Activated T-cell treated with anti-CD3 and anti-CD28 coated beads, Interleukin-2, amount 50 U/mL, for 24 hours (primary cell): ENCODE measurements around the gene BPI.
"Not testable (repeated sequence)": the region's sequence is repeated elsewhere in the genome, so short reads cannot be mapped to it uniquely, and the experiment has no call there.

Experiments
- DNase-seq: peaks from one replicate; pipeline ENCODE4 v3.0.0-alpha.2; 2020
- H3K27ac Mint-ChIP-seq: 2 replicates; pipeline ENCODE4 v1.8.0; 2020; ENCODE audit warnings: mild to moderate bottlenecking, mixed read lengths
- H3K27me3 Mint-ChIP-seq: 2 replicates; pipeline ENCODE4 v1.8.0; 2020; ENCODE audit warnings: mixed read lengths
- H3K36me3 Mint-ChIP-seq: 2 replicates; pipeline ENCODE4 v1.8.0; 2020; ENCODE audit warnings: low read depth, mixed read lengths
- H3K4me1 Mint-ChIP-seq: 2 replicates; pipeline ENCODE4 v1.8.0; 2020; ENCODE audit warnings: low read depth, mixed read lengths
- H3K4me3 Mint-ChIP-seq: 2 replicates; pipeline ENCODE4 v1.8.0; 2020; ENCODE audit warnings: mild to moderate bottlenecking, moderate library complexity, mixed read lengths
- H3K9me3 Mint-ChIP-seq: 2 replicates; pipeline ENCODE4 v1.8.0; 2020; ENCODE audit warnings: mixed read lengths

Gene BPI

DNA sequence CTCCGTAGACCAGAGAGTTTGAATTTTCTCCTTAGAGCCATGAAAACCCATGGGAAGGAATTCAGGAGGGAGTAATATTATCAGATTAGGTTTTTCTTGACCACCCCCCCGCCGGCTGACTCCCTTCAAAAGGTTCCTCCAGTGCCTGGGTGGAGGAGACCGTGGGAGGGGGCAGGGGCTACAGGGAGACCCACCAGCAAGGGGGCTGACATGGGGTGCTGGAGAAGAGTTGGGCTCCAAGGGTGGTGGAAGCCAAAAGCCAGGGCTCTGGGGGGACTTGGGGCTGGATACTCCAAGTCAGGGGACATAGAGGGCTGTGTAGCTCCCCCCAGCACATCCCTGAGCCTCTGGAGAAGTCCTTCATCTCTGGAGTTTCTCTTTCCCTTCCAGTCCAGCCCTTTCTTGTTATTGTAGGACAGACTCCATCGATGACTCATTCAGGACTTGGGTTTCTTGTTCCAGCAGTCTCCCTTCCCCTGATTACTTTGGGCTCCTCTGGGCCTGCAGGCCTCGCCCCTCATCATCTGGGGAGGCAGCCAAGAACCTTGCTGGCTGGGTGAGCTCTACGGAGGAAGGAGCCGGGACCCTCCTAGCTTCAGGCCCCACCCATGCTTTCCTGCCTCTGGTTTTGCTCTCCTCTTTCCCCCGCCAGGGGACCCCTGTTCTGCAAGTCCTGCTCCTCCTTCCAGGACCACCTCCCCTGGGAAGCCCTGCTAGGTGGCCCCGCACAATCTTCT is 32.9 kb upstream of the BPI start:
- no peaks in the 10 kb centered on the region for H3K9me3 Mint-ChIP-seq
- no peak overlapping the region for H3K27ac Mint-ChIP-seq
- no peak for DNase-seq
- H3K4me3 Mint-ChIP-seq, result no peak overlapping the region
- H3K4me1 Mint-ChIP-seq, result peaks cover 2% of the 10 kb centered on the region
- H3K27me3 Mint-ChIP-seq, result peaks cover 24% of the 10 kb centered on the region
- no peaks in the 10 kb centered on the region for H3K36me3 Mint-ChIP-seq

DNA sequence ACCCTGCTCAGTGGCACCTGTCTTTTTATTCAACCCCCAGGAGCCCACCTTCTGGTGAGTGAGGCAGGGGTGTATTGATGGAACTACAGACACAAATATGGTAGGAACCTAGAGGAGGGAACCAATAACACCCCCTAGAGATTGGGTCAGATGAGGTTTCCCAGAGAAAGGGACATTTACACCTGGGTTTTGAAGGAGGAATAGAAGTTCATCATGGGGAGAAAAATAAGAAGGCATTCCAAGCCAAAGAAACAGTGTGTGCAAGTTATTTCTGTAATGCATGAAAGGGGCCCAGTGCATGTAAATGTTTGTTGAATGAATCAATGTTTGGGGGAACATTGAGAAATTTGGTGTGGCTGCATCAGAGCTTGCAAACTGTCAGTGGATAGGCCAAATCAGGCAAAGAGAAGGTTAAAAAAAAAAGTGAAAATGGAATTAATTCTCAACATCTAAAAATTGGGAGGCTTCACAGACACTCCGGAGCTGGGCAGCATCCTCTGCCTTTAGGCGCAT is 32.3 kb upstream of the BPI start:
- Mint-ChIP-seq H3K4me3 (no peak overlapping the region), H3K36me3 (no peaks in the 10 kb centered on the region), H3K9me3 (no peaks in the 10 kb centered on the region), H3K27me3 (peaks cover 24% of the 10 kb centered on the region), H3K27ac (no peak overlapping the region), H3K4me1 (peaks cover 2% of the 10 kb centered on the region)
- no peak for DNase-seq

DNA sequence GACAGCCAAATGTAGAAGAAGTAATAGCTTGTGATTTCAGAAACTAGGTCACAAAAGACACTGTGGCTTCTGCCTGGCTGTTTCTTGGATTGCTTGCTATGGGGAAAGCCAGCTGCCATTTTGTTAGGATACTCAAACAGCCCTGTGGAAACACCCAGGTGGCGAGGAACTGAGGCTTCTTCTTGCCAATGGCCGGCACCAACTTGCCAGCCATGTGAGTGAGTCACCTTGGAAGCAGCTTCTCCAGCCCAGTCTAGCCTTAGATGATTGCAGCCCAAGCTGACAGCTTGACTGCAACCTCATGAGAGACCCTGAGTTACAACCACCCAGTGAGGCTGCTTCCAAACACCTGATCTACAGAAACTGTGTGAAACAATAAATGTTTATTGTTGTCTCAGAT is 31.6 kb upstream of the BPI start:
- Mint-ChIP-seq H3K36me3 (no peaks in the 10 kb centered on the region), H3K4me3 (no peak overlapping the region), H3K4me1 (peaks cover 2% of the 10 kb centered on the region), H3K27ac (no peak overlapping the region), H3K9me3 (no peaks in the 10 kb centered on the region), H3K27me3 (peaks cover 24% of the 10 kb centered on the region)
- DNase-seq, result no peak

DNA sequence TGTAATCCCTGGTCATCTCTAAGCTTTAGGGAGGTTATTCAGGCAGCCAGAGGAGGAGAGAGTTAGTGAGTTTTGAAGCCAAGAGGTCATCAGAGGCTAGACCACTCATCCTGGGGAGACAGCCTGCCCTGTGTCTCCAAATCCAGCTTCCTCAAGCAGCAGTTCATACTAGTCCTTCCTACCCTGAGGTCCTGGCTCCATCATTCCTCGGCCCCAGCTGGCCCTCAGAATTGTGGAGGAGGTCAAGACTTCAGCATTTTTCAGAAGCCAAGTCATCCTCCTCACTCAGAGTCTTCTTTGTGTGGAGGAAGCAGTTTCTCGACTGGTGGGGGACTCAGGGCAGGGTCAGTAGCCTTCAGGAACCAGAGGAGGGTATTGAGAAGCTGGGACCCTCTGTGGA is 31.0 kb upstream of the BPI start:
- H3K4me3 Mint-ChIP-seq, result no peak overlapping the region
- no peak overlapping the region for H3K27ac Mint-ChIP-seq
- peaks cover 24% of the 10 kb centered on the region for H3K27me3 Mint-ChIP-seq
- DNase-seq, result no peak
- no peaks in the 10 kb centered on the region for H3K36me3 Mint-ChIP-seq
- no peaks in the 10 kb centered on the region for H3K9me3 Mint-ChIP-seq
- H3K4me1 Mint-ChIP-seq, result peaks cover 2% of the 10 kb centered on the region

DNA sequence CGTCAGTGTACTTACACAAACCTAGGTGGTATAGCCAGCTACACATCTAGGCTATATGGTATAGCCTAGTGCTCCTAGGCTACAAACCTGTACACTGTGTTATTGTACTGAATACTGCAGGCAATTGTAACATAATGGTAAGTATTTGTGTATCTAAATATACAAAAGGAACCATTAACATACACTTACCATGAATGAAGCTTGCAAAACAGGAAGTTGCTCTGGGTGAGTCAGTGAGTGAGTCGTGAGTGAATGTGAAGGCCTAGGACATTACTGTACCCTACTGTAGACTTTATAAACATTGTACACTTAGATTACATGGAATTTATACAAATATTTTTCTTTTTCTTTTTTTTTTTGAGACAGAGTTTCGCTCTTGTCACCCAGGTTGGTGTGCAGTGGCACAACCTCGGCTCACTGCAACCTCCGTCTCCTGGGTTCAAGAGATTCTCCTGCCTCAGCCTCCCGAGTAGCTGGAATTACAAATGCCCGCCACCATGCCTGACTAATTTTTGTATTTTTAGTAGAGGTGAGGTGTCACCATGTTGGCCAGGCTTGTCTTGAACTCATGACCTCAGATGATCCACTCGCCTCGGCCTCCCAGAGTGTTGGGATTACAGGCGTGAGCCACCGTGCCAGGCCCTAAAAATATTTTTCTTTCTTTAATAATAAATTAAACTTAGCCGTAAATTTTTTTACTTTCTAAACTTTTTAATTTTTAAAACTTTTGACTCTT is 28.0 kb upstream of the BPI start:
- H3K27me3 Mint-ChIP-seq, result peaks cover 5% of the 10 kb centered on the region

DNA sequence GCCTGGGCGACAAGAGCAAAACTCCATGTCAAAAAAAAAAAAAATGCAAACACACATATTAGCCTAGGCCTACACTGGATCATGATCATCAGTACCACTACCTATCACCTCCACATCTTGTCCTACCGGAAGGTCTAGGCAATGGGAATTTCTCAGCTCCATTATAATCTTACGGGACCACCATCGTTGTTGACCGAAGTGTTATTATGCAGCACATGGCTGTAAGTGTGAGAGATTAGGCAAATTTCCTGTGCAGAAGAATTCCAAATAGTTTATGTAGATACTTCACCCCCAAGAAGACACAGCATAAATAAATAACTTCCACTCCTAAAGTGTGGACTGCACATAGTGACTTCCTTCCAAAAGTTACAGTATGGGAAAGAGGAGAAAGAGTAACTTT is 26.7 kb upstream of the BPI start:
- no peak for DNase-seq
- Mint-ChIP-seq H3K27me3 (no peaks in the 10 kb centered on the region), H3K4me1 (peaks cover 2% of the 10 kb centered on the region), H3K36me3 (no peaks in the 10 kb centered on the region), H3K27ac (no peak overlapping the region), H3K4me3 (no peak overlapping the region), H3K9me3 (no peaks in the 10 kb centered on the region)

More for the DNA sequence above, 28.0 kb upstream of the BPI start:
- no peak overlapping the region for H3K27ac Mint-ChIP-seq
- DNase-seq, result no peak
- H3K4me3 Mint-ChIP-seq, result no peak overlapping the region
- H3K9me3 Mint-ChIP-seq, result no peaks in the 10 kb centered on the region
- peaks cover 2% of the 10 kb centered on the region for H3K4me1 Mint-ChIP-seq
- H3K36me3 Mint-ChIP-seq, result no peaks in the 10 kb centered on the region

DNA sequence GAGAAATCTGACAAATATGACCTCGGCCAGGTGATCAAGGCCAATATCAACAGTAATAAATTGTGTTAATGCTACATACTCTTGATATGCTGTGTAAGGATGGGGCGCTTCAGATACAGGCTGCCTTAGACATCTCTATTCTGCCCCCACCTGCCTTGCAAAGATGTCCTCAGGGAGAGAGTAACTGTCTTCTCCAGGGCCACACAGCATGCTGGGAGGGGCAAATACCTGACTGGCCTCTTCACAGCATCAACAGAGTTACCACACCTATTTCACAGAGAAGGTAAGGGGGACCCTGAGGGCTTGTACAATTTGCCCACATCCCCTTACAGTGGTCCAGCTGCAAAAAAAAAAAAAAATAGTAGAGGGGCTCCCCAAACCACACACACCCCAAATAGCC is 26.3 kb upstream of the BPI start:
- no peaks in the 10 kb centered on the region for H3K27me3 Mint-ChIP-seq
- H3K9me3 Mint-ChIP-seq, result no peaks in the 10 kb centered on the region
- H3K36me3 Mint-ChIP-seq, result no peaks in the 10 kb centered on the region
- no peak overlapping the region for H3K27ac Mint-ChIP-seq
- DNase-seq, result no peak
- H3K4me1 Mint-ChIP-seq, result peaks cover 2% of the 10 kb centered on the region
- H3K4me3 Mint-ChIP-seq, result no peak overlapping the region

DNA sequence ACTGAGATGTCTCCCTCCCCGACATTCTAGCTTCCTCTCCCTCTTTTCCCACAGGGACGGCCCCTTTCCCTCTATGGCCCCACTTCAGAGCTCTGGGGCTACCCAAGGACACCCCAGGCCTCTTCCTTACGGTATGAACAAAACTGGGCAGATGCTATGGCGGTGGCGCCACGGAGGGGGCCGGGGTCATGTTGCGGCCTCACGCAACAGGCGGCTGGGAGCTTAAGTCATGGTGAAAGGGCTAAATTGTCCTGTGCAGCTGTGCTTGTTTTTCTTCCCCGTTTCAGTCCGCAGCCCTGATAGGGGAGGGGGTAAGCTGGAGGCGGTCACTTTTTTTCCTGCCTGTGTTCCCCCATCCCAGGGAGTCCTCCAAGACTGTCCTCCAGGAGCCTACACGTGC is 25.8 kb upstream of the BPI start:
- H3K4me3 Mint-ChIP-seq, result no peak overlapping the region
- H3K36me3 Mint-ChIP-seq, result no peaks in the 10 kb centered on the region
- peaks cover 2% of the 10 kb centered on the region for H3K4me1 Mint-ChIP-seq
- peaks cover under 1% of the 10 kb centered on the region for H3K27me3 Mint-ChIP-seq
- no peaks in the 10 kb centered on the region for H3K9me3 Mint-ChIP-seq
- DNase-seq, result no peak
- no peak overlapping the region for H3K27ac Mint-ChIP-seq

DNA sequence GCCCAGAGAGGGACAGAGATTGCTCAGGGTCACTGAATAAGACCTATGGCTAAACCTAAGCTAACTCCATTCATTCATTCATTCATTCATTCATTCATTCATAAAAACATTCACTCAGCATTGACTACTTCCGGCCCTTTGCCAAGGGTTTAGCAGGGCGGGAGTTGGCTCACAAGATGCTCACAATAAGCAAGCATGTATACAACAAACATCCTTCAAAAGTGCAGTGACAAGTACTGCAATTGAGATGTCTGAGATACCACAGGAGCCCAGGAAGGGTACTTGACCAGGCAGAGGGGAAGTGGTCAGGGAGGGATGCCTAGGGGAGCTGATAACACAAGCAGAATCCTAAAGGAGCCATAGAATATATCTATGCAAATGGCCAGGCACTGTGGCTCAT is 25.2 kb upstream of the BPI start:
- no peak overlapping the region for H3K27ac Mint-ChIP-seq
- no peak for DNase-seq
- H3K36me3 Mint-ChIP-seq, result no peaks in the 10 kb centered on the region
- H3K4me1 Mint-ChIP-seq, result peaks cover 2% of the 10 kb centered on the region
- H3K27me3 Mint-ChIP-seq, result peaks cover 6% of the 10 kb centered on the region
- no peaks in the 10 kb centered on the region for H3K9me3 Mint-ChIP-seq
- no peak overlapping the region for H3K4me3 Mint-ChIP-seq

DNA sequence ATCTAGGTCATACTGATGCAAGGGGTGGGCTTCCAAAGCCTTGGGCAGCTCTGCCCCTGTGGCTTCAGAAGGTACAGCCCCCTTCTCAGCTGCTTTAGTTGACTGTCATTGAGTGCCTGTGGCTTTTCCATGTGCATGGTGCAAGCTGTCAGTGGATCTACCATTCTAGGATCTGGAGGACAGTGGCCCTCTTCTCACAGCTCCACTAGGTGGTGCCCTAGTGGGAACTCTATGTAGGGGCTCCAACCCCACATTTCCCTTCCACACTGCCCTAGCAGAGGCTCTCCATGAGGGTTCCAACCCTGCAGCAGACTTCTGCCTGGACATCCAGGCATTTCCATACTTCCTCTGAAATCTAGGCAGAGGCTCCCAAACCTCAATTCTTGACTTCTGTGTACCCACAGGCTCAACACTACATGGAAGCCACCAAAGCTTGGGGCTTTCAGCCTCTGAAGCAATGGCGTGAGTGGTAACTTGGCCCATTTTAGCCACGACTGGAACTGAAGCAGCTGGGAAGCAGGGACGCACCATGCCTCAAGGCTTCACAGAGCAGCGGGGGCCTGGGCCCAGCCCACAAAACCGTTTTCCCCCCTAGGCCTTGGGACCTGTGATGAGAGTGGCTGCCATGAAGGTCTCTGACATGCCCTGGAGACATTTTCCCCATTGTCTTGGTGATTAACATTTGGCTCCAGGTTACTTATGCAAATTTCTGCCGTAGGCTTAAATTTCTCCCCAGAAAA is 22.6 kb upstream of the BPI start:
- H3K4me3 Mint-ChIP-seq, H3K4me1 Mint-ChIP-seq, H3K36me3 Mint-ChIP-seq, H3K27ac Mint-ChIP-seq, H3K9me3 Mint-ChIP-seq, DNase-seq: not testable (repeated sequence)
- peaks cover 10% of the 10 kb centered on the region for H3K27me3 Mint-ChIP-seq

DNA sequence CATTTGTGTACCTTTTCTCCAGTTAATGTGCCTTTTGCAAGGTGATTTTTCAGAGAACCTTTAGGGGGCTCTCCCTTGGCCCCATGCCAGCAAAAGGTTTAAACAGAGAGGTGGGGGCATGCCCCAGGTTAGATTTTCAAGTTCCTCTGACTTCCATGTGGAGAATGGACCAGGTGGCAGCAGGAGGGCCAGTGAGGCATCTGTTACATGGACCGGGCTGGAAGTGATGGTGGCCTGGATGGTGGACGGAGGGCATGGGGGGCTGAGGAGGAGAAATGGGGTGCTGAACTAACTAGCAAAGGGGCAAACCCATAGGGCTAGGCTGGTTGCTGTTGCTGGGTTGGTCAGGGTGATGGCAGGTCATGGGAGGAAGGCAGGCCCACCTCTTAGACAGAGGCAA is 20.7 kb upstream of the BPI start:
- Mint-ChIP-seq H3K4me3 (no peak overlapping the region), H3K27ac (no peak overlapping the region), H3K9me3 (no peaks in the 10 kb centered on the region), H3K36me3 (no peaks in the 10 kb centered on the region), H3K27me3 (peaks cover 24% of the 10 kb centered on the region), H3K4me1 (peaks cover 3% of the 10 kb centered on the region)
- DNase-seq, result no peak

DNA sequence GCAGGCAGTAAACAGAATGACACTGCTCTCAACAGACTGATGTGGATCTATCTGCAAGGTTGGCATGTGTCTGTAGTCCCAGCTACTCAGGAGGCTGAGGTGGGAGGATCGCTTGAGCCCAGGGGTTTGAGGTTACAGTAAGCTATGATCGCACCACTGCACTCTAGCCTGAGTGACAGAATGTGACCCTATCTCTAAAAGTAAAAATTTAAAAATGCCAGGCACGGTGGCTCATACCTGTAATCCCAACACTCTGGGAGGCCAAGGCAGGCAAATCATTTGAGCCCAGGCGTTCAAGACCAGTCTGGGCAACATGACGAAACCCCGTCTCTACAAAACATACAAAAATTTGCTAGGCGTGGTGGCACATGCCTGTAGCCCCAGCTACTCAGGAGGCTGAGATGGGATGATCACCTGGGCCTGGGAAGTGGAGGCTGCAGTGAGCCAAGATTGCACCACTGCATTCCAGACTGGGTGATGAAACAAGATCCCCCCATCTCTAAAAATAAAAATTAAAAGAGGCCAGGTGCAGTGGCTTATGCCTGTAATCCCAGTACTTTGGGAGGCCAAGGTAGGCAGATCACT is 19.8 kb upstream of the BPI start:
- not testable (repeated sequence) for H3K4me1 Mint-ChIP-seq, H3K27ac Mint-ChIP-seq, H3K36me3 Mint-ChIP-seq, H3K4me3 Mint-ChIP-seq, H3K9me3 Mint-ChIP-seq, DNase-seq
- peaks cover 26% of the 10 kb centered on the region for H3K27me3 Mint-ChIP-seq

DNA sequence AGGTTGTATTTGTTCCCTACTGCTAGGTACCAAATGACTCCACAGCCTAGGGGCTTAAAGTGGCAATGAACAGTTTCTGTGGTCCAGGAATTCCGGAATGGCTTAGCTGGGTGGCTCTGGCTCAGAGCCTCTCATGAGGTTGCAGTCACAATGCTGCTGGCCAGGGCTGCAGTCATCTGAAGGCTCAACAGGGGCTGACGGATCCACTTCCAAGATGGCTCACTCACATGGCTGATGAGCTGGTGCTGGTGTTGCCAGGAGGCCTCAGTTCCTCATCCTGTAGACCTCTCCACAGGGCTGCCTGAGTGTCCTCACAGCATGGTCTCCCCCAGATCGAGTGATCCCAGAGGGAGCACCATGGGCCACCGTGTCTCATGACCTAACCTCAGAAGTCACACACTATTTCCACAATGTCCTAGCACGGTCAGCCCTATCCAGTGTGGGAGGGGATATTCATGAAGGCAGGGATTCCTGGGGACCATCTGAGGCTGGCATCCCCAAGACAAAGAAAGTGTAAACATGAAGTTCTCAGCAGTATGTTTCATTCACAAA is 19.0 kb upstream of the BPI start:
- Mint-ChIP-seq H3K36me3 (no peaks in the 10 kb centered on the region), H3K9me3 (no peaks in the 10 kb centered on the region), H3K27me3 (peaks cover 27% of the 10 kb centered on the region), H3K4me3 (no peak overlapping the region), H3K4me1 (peaks cover 3% of the 10 kb centered on the region), H3K27ac (no peak overlapping the region)
- no peak for DNase-seq
